ENCODE data around the gene GMDS.
A peak's percentile ranks its signal among the peaks of the same experiment; 100 is the strongest.

Gene GMDS

DNA sequence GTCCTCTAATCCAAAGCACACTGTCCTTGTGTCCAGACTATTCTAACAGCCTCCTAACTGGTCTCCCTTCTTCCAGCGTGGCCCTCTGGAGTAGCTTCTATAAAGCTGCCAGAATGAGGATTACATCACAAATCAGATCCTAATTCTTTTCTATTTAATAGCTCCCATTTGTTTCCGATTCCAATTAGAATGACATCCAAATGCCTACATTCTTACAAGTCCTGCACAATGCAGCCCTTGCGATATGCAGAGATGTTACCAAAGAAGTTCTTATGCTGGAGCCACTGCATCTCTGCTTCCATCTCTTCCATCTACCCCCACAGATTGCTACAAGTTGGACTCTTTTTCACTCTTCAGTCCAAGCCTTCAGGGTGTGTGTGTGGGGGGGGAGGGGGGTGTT, 40.0 kb downstream of the GMDS start:
- DNase-seq (ENCODE audit: low spot score), result no peak

- no peak for DNase-seq (ENCODE audit: low spot score)
These were observed 41.1 kb downstream of the GMDS start for GRCh38 chr6:2204272-2204671.

GRCh38 chr6:2203264-2203663, 42.1 kb downstream of the GMDS start:
- DNase-seq (ENCODE audit: low spot score), result no peak

DNA sequence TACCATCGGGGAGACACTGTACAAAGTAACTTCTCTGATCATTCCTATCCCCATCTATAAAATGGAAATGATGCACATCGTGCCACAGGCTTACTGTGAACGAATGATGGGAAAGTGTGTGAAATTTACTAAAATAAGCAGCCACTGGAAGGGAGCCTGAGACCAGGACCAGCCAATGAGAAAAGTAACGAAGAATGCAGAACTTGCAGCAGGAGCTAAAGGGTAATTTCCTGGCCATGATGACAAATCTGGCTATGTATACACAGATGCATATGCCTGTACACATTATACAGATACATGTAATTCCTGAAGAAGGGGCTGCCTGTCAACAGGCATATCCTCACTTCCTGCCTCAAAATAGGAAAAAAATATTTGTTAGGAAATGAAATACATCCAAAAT, 47.4 kb downstream of the GMDS start:
- no peak for DNase-seq (ENCODE audit: low spot score)

DNA sequence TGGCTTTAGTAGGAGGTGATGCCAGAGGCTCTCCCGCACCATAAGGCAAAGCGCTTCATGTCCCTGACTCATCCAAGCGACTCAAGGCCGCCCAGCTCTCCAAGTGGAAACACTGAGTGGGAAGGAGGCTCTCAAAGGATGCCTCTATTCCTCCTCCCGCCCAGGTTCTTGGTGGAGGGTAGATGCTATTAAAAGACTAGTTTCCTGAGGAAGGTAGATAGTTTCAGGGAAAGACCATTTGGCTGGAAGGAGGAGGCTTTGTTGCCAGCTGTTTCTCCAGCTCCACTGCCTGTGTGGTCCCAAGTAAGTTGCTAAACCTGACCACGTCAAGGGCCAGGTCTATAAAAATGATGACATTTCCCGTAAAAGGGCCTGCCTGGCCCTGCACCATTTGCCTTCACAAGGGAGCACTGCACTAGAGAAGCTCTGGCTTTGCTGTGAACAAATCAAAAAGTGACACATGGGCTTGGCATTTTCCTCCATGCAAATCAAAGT, 48.2 kb downstream of the GMDS start:
- DNase-seq (ENCODE audit: low spot score), result peak; percentile 68

DNA sequence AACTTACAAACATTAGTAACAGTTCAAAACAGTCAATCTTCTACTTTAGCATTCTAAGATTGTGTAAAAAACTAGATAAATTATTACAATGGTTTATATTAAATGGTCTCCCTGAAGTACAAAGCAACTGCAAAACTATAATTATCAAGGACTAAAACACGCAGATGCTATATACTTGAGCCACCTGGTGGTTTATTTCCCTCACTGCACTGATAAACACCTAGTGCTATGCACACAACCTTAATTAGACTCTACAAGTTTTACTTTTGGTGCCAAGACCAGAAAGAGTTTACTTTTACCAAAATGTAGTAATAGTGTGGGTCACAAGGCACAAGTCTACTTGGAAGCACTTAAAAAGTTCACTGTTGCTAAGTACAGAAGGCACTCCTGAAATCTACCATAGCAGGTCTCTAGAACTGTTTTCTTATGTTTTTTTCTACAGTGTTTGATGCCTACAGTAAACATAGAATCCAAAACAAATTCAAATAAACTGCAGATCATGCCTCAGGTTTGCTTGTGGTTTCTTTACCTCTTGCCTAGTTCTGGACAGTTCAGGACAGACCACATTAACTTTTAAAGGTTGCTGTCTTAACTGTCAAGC, 49.2 kb downstream of the GMDS start:
- DNase-seq (ENCODE audit: low spot score), result peak; percentile 56

GRCh38 chr6:2194643-2195042, 50.8 kb downstream of the GMDS start:
- DNase-seq (ENCODE audit: low spot score), result peak; percentile 28

DNA sequence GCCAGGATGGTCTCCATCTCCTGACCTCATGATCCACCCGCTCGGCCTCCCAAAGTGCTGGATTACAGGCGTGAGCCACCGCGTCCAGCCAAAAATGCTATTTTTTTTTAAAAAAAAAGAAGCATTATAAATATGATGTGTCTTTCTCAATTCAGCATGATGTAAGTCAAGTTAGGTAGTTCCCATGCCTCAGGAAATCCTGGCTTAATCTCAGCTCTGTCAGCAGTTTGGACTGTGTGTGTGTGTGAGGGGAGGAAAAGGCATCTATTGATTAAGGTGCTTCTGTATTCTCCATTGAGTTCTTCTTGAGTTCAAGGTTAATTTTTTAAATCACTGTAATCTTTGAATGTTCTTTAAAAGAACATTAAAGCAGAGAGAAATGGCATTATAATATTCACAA, 51.5 kb downstream of the GMDS start:
- no peak for DNase-seq (ENCODE audit: low spot score)

- DNase-seq (ENCODE audit: low spot score), result no peak
These were observed 52.4 kb downstream of the GMDS start for GRCh38 chr6:2192976-2193375.

DNA sequence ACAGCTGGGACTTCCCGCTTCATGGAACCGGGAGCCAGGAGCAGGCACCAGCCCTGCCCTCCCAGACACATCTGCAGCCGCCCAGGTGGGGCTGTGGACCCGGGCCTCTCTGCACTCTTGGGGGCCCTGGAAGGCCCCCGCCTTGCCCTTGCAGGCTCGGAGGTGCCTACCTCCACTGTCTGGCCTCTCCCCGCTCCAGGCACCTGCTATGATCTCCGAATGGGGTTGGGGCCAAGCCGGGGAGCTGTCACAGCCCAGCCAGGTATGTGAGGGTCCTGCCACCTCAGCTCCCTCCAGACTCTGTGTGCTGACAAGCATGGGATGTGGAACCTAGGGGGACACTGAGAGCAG, 54.0 kb downstream of the GMDS start:
- DNase-seq (ENCODE audit: low spot score), result no peak

DNA sequence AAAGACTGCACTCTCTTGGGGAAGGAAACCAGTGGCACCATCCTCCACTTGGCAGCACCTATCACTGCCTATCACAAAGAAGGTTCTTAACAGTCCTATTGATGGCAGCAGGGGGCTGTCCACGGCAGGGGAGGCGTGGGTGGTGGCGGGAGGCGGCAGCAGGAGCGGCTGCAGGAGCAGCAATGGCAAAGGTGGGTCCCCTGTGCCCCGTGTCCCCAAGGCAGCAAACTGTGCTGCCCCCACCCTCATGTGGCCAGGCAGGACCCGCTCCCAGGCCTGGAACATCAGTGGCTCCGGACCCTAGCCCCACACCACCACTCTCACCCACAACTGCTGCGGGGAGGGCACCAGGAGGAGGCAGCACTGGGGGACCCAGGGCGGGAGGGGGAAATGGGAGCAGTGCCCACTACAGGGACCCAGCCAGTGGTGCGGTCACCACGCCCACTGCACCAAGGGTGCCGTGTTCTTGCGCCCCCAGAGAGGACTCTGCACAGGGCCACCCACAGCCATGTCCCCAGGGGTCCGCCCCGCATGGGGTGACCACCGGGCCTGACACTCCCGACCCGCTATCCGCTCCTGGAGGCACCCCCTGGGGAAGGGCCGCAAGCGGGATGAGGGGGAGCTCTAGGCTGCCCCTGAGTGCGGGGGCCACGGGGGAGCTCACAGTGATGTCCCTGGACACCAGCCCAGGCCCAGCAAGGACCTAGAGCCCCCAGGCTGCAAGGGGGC, 54.6 kb downstream of the GMDS start:
- no peak for DNase-seq (ENCODE audit: low spot score)

GRCh38 chr6:2188856-2189384, 56.5 kb downstream of the GMDS start:
- DNase-seq (ENCODE audit: low spot score), result no peak

DNA sequence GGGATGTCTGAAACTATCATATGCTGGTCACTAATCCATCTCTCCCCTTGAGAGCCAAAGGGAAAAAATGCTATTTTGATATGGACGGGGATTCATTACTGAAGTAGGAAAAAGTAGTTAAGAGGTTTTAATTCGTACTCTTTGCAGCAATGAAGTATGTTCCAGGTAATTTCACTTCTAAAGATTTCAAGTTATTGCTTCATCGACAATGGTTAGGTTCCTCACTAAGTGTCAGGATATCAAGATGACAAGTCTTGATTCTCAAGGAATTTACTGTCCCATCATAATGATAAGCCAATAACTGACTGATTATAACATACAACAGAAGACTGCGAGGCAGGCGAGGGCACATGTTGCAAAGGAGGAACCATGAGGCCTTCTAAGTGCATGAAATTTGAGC, 57.0 kb downstream of the GMDS start:
- DNase-seq (ENCODE audit: low spot score), result no peak

GRCh38 chr6:2187826-2188225, 57.6 kb downstream of the GMDS start:
- DNase-seq (ENCODE audit: low spot score), result no peak

GRCh38 chr6:2186516-2186915, 58.9 kb downstream of the GMDS start:
- peak; percentile 63 for DNase-seq (ENCODE audit: low spot score)

DNA sequence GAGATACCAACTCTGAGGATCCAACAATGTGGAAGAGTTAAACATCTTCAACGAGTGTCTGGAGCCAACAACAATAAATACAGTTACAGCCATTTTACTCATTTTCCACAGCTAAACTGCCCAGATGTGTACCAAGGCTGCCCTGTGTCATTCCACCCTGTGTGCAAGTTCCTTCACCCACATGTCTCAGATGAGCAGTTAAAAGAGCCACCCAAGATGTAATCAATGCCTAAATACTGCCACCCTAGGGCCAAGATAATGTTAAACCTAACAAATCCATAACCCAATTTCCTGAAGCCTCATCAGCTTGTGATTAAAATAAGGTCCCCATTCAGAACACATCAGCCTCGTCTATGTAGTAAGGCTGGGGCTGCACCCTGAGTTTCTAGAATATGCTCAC, 59.9 kb downstream of the GMDS start:
- DNase-seq (ENCODE audit: low spot score), result no peak

- DNase-seq (ENCODE audit: low spot score), result no peak
These were observed 60.5 kb downstream of the GMDS start for GRCh38 chr6:2184700-2185455.

DNA sequence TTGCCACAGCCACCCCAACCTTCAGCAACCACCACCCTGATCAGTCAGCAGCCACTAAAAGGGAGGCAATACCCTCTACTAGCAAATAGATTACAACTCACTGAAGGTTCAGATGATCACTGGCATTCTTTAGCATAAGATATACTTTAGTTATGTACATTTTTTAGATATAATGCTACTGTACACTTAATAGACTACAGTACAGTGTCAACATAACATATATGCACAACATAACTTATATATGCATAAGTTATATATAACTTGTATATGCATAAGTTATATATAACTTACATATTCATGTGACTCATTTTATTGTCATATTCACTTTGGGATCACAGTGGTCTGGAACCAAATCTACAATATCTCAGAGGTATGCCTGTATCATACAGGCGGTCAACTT, 61.7 kb downstream of the GMDS start:
- DNase-seq (ENCODE audit: low spot score), result no peak

DNA sequence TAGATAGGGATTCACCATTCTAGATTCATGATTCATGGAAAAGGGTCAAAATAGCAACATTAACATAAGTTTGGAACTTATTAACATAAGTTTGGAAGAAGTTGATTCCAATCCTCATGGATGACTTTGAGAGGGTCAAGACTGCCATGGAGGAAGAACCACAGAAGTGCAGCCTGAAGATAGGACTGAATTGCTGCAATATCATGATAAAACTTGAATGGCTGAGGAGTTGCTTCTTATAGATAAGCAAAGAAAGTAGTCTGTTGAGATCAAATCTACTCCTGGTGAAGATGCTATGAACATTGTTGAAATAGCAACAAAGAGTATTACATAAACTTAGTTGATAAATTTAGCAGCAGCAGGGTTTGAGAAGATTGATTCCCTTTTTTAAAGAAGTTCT, 62.2 kb downstream of the GMDS start:
- no peak for DNase-seq (ENCODE audit: low spot score)

- DNase-seq (ENCODE audit: low spot score), result no peak
These were observed 63.2 kb downstream of the GMDS start for GRCh38 chr6:2182251-2182650.

DNA sequence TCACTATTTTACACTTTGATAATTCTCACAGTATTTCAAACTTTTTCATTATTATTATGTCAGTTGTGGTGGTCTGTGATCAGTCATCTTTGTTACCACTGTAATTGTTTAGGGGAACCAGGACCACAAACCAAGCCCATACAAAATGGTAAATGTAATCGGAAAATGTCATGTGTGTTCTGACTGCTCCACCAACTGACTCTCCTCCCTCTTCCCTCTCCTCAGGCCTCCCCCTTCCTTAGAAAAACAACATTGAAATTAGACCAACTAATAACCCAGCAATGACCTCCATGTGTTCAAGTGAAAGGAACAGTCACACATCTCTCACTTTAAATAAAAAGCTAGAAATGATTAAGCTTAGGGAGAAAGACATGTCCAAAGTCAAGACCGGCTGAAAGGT, 63.8 kb downstream of the GMDS start:
- DNase-seq (ENCODE audit: low spot score), result no peak

DNA sequence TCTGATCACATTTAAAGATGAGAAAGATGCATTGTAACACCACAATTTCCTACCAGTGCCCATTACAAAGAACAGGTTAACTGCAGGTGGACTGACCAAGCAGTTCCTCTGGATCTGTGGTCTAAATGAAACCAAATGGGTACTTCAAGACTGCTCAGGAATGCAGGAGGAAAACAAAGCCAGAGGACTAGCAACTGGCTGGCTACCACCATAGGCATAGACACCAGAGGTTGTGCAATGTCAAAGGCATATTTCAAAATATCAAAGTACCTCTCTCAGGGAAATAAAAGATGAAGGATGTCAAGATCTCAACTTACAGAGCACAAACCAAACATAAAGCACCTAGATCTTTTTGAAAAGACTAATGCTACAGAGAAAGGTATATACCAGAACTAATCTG, 65.5 kb downstream of the GMDS start:
- DNase-seq (ENCODE audit: low spot score), result no peak

DNA sequence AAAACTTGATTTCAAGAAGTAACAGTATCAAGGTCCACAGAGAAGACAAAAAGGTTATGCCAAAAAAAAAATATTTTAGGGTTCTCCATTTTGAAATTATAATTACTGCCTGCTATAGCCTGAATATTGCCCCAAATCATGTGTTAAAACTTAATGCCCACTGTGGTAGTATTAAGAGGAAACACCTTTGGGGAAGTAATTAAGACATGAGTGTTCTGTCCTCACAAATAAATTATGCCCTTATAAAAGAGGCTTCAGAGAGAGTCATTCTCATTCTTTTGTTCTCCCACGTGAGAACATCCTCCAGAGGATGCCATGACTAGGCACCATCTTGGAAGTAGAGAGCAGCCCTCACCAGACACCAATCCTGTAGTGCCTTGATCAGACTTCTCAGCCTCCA, 66.2 kb downstream of the GMDS start:
- no peak for DNase-seq (ENCODE audit: low spot score)

All from COLO829 (cell line).